Tibial artery (tissue), 4 donors: ENCODE data around the gene KRTAP4-1.

Source experiments
- DNase-seq, 2 donors: peaks; one replicate each; pipeline ENCODE4 v3.0.0-alpha.2; 2019
- H3K27ac ChIP-seq, 2 donors: fragments of 200-600 bp; sonication (generic) in 1 of 2; 1 replicate in 1 of 2; 2 replicates in 1 of 2; pipeline ENCODE4 v1.5.1; 2018 to 2019; ENCODE audit warnings: mild to moderate bottlenecking in 1 of 2
- H3K27me3 ChIP-seq, 2 donors: fragments of 200-600 bp; sonication (generic) in 1 of 2; one replicate each; pipeline versions ENCODE4 v1.5.1 to v1.6.0; 2016 to 2019
- H3K36me3 ChIP-seq, 3 donors: fragments of 200-600 bp; sonication (generic) in 2 of 3; one replicate each; pipeline ENCODE4 v1.5.1; 2016 to 2019; ENCODE audit warnings: mild to moderate bottlenecking in 2 of 3
- H3K4me1 ChIP-seq, 4 donors: fragments of 200-600 bp; sonication (generic) in 2 of 4; 1 replicate in 3 of 4; 2 replicates in 1 of 4; pipeline ENCODE4 v1.5.1; 2016 to 2019
- H3K4me3 ChIP-seq, 2 donors: fragments of 200-600 bp; sonication (generic) in 1 of 2; 1 replicate in 1 of 2; 2 replicates in 1 of 2; pipeline ENCODE4 v1.5.1; 2018 to 2019; ENCODE audit warnings: mild to moderate bottlenecking in 2 of 2
- H3K9me3 ChIP-seq, 3 donors: fragments of 200-600 bp; sonication (generic) in 1 of 3; one replicate each; pipeline ENCODE4 v1.5.1; 2016 to 2019
- CTCF ChIP-seq, 2 experiments: fragments of 200-600 bp in 1 of 2; fragments of 450-650 bp in 1 of 2; IDR thresholded peaks; one replicate each; pipeline ENCODE4 v1.5.1; 2017 to 2019; ENCODE audit warnings: antibody characterized with exemption in 2 of 2, mild to moderate bottlenecking in 1 of 2, moderate library complexity in 1 of 2
- intact Hi-C: fragments of 100-400 bp; cut with DNase I; formaldehyde crosslinking; loops from one replicate; pipeline ENCODE4 v1.15.0; 2023; ENCODE audit warnings: low total_unique reads

Gene KRTAP4-1

GRCh38 chr17:41178341-41178740, 6.4 kb downstream of the KRTAP4-1 start:
- no peaks in the 10 kb centered on the region for H3K9me3 ChIP-seq
- no peaks in the 10 kb centered on the region for H3K4me1 ChIP-seq
- DNase-seq = no peak
- no peak overlapping the region for H3K27ac ChIP-seq
- no peaks in the 10 kb centered on the region for H3K27me3 ChIP-seq
- no peak for TF ChIP-seq CTCF (IDR thresholded peaks at IDR 0.05)
- H3K36me3 ChIP-seq = no peaks in the 10 kb centered on the region
- H3K4me3 ChIP-seq = no peak overlapping the region
- intact Hi-C loops = no loop called here

GRCh38 chr17:41177727-41178271, 6.9 kb downstream of the KRTAP4-1 start, which contains the start of gene KRTAP4-2:
KRTAP4-2 (minus strand) TSS chr17:41178221; CDS start chr17:41178164, 57 bp downstream.
- Histone ChIP-seq H3K27me3 (no peaks in the 10 kb centered on the region), H3K4me3 (no peak within 1 kb of the TSS), H3K4me1 (no peaks in the 10 kb centered on the region), H3K27ac (no peak within 1 kb of the TSS), H3K9me3 (no peaks in the 10 kb centered on the region), H3K36me3 (no peaks in the 10 kb centered on the region)
- TF ChIP-seq CTCF (IDR thresholded peaks at IDR 0.05) = no peak
- intact Hi-C loops = no loop called here
- no peak for DNase-seq

- TF ChIP-seq CTCF (IDR thresholded peaks at IDR 0.05) = no peak
- Histone ChIP-seq H3K36me3 (no peaks in the 10 kb centered on the region), H3K27ac (no peak overlapping the region), H3K9me3 (no peaks in the 10 kb centered on the region), H3K4me3 (no peak overlapping the region), H3K4me1 (no peaks in the 10 kb centered on the region), H3K27me3 (no peaks in the 10 kb centered on the region)
- intact Hi-C loops = no loop called here
- no peak for DNase-seq
These were observed 7.8 kb downstream of the KRTAP4-1 start for GRCh38 chr17:41176744-41177387.

GRCh38 chr17:41171886-41172285, 12.8 kb downstream of the KRTAP4-1 start:
- Histone ChIP-seq H3K27me3 (no peaks in the 10 kb centered on the region), H3K4me1 (no peaks in the 10 kb centered on the region), H3K27ac (no peak overlapping the region), H3K36me3 (no peaks in the 10 kb centered on the region), H3K9me3 (no peaks in the 10 kb centered on the region), H3K4me3 (no peak overlapping the region)
- DNase-seq = no peak
- TF ChIP-seq CTCF (IDR thresholded peaks at IDR 0.05) = no peak
- intact Hi-C loops = no loop called here

GRCh38 chr17:41168121-41168520, 16.6 kb downstream of the KRTAP4-1 start, which contains the start of gene KRTAP4-3:
KRTAP4-3 (minus strand) TSS chr17:41168221; CDS start chr17:41168172, 49 bp downstream.
- intact Hi-C loops = no loop called here

More at GRCh38 chr17:41168121-41168520, 16.6 kb downstream of the KRTAP4-1 start, which contains the start of gene KRTAP4-3:
- Histone ChIP-seq H3K4me3 (no peak within 1 kb of the TSS), H3K9me3 (no peaks in the 10 kb centered on the region), H3K27ac (no peak within 1 kb of the TSS), H3K27me3 (no peaks in the 10 kb centered on the region), H3K36me3 (no peaks in the 10 kb centered on the region), H3K4me1 (no peaks in the 10 kb centered on the region)
- no peak for DNase-seq
- TF ChIP-seq CTCF (IDR thresholded peaks at IDR 0.05) = no peak
